GM23248 (cell line): Measurements from ENCODE around the gene PTPN1. TPM values are rescaled to one million over a fixed set of nuclear protein-coding genes. Genes with fewer than 3 reads are reported as not detected.
A peak's percentile ranks its signal among the peaks of the same experiment; 100 is the strongest.

Experiments used
- DNase-seq: peaks from one replicate; pipeline ENCODE4 v3.0.0-alpha.2; 2015
- H2AFZ ChIP-seq: fragments of 200-600 bp; sonication (generic); 2 replicates; pipeline ENCODE4 v1.6.1; 2016; ENCODE audit warnings: antibody characterized with exemption
- H3F3A ChIP-seq: fragments of 200-600 bp; sonication (generic); 2 replicates; pipeline ENCODE4 v1.6.1; 2016; ENCODE audit warnings: mild to moderate bottlenecking, antibody characterized with exemption, mixed run types; ENCODE audit not compliant: insufficient read depth
- H3K27ac ChIP-seq: fragments of 200-600 bp; sonication (generic); 2 replicates; pipeline ENCODE4 v1.5.1; 2016; ENCODE audit warnings: mild to moderate bottlenecking
- H3K27me3 ChIP-seq: fragments of 200-600 bp; sonication (generic); replicated peaks from 2 replicates; pipeline ENCODE4 v1.6.1; 2016; ENCODE audit warnings: mild to moderate bottlenecking; ENCODE audit not compliant: insufficient read depth
- H3K36me3 ChIP-seq: fragments of 200-600 bp; sonication (generic); 2 replicates; pipeline ENCODE4 v1.6.1; 2016; ENCODE audit warnings: low read depth, mild to moderate bottlenecking
- H3K4me1 ChIP-seq: fragments of 200-600 bp; sonication (generic); 2 replicates; pipeline ENCODE4 v1.6.1; 2016; ENCODE audit warnings: mild to moderate bottlenecking; ENCODE audit not compliant: insufficient read depth
- H3K4me2 ChIP-seq: fragments of 200-600 bp; sonication (generic); one replicate; pipeline ENCODE4 v1.6.1; 2016; ENCODE audit warnings: mild to moderate bottlenecking; ENCODE audit not compliant: unreplicated experiment
- H3K4me3 ChIP-seq: fragments of 200-600 bp; sonication (generic); 2 replicates; pipeline ENCODE4 v1.5.1; 2016; ENCODE audit warnings: mild to moderate bottlenecking
- H3K79me2 ChIP-seq: fragments of 200-600 bp; sonication (generic); 2 replicates; pipeline ENCODE4 v1.6.1; 2016; ENCODE audit warnings: mild to moderate bottlenecking; ENCODE audit not compliant: insufficient read depth
- H3K9ac ChIP-seq: fragments of 200-600 bp; sonication (generic); 2 replicates; pipeline ENCODE4 v1.6.1; 2016; ENCODE audit warnings: mild to moderate bottlenecking
- H3K9me2 ChIP-seq: fragments of 200-600 bp; sonication (generic); 2 replicates; pipeline ENCODE4 v1.6.1; 2016; ENCODE audit warnings: mixed run types, mild to moderate bottlenecking, moderate library complexity; ENCODE audit not compliant: insufficient read depth
- H3K9me3 ChIP-seq: fragments of 200-600 bp; sonication (generic); one replicate; pipeline ENCODE4 v1.6.1; 2017; ENCODE audit warnings: low read depth
- H4K20me1 ChIP-seq: fragments of 200-600 bp; sonication (generic); 2 replicates; pipeline ENCODE4 v1.6.0; 2016; ENCODE audit not compliant: insufficient read depth
- EZH2 ChIP-seq: fragments of 200-600 bp; sonication (generic); IDR thresholded peaks from 2 replicates; pipeline ENCODE4 v1.6.1; 2018; ENCODE audit warnings: antibody characterized with exemption, mild to moderate bottlenecking; ENCODE audit not compliant: insufficient read depth, poor library complexity, severe bottlenecking
- EZH2phosphoT487 ChIP-seq: fragments of 200-600 bp; sonication (generic); IDR thresholded peaks from 2 replicates; pipeline ENCODE4 v1.6.1; 2018; ENCODE audit warnings: antibody characterized with exemption, moderate library complexity, mild to moderate bottlenecking, low read depth; ENCODE audit not compliant: insufficient read depth
- WGBS, 2 experiments: methylation state at CpG; one replicate each; pipeline ENCODE4 v1.1.6; 2015 to 2017; ENCODE audit warnings: low lambda C conversion rate in 2 of 2, low coverage in 1 of 2; ENCODE audit errors: missing lambda C conversion rate in 2 of 2; 5-methylcytosine and 5-hydroxymethylcytosine counted together
- in situ Hi-C: fragments of 300-500 bp; cut with MboI; formaldehyde crosslinking; loops from 2 replicates; pipeline ENCODE4 v1.15.0; 2020
- polyA plus RNA-seq: library from polyadenylated mRNA; unstranded; fragments of >200 nt; fragmentation: Nextera tagmentation; extraction: Ambion mirVana; gene quantifications from 2 replicates; pipeline ENCODE4 v1.2.1, GENCODE V29; 2016
- total RNA-seq: library from RNA; depleted of rRNA; stranded (reverse); fragments of >200 nt; shearing (Covaris generic); gene quantifications from 2 replicates; pipeline ENCODE4 v1.2.3, GENCODE V29; 2014

PTPN1 gene
- total and polyA plus RNA-seq, 2 experiments from 2014 or later: 18.9 to 22.8 TPM

DNA sequence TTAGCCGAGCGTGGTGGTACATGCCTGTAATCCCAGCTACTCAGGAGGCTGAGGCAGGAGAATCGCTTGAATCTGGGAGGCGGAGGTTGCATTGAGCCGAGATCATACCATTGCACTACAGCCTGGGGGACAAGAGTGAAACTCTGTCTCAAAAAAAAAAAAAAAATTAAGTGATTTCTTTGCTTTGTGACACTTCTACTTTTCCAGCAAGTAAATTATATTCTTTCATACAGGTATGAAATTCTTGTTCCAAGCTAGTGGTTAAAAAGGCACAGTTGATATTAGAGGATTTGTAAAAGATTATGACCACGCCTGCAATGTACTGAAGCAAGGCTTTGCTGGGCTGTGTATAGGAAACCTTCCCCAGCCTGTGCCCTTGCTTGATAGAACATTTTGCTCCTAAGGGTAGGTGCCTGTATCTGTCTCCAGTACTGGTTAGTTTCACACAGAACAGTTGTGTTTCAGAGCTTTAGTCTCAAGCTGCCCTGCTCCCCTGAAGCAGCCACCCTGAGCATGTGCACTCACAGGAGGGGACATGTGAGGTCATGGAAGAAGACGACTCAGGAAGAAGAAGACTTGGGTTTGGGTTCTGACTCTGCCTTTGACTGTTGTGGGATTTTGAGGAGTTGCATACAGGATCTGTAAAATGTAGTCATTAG lies 10.2 kb downstream of the PTPN1 start:
- Histone ChIP-seq H3K27me3 (no peaks in the 10 kb centered on the region), H4K20me1 (no peaks in the 10 kb centered on the region), H3F3A (peaks cover 14% of the 10 kb centered on the region; the same call in 1 of the 2 replicates), H3K4me1 (peaks cover 67% of the 10 kb centered on the region), H3K27ac (peak overlapping the region; percentile 52), H3K4me2 (peak overlapping the region; percentile 53), H3K9me3 (no peaks in the 10 kb centered on the region), H3K9me2 (no peaks in the 10 kb centered on the region), H2AFZ (no peak overlapping the region), H3K4me3 (no peak overlapping the region), H3K79me2 (peaks cover 100% of the 10 kb centered on the region), H3K9ac (no peak overlapping the region), H3K36me3 (no peaks in the 10 kb centered on the region)
- WGBS, 2 experiments: 85 to 87% methylated on average over 7 of the region's 7 CpGs
- TF ChIP-seq EZH2phosphoT487 (no peak), EZH2 (no peak)
- in situ Hi-C loops: no loop called here
- DNase-seq: peak; percentile 44

- no peak overlapping the region for H2AFZ ChIP-seq
- H3F3A ChIP-seq: peaks cover 14% of the 10 kb centered on the region; the same call in 1 of the 2 replicates
- peak overlapping the region; percentile 52 for H3K27ac ChIP-seq
- H3K4me1 ChIP-seq: peaks cover 57% of the 10 kb centered on the region
- peak; percentile 39 for DNase-seq
- peaks cover 100% of the 10 kb centered on the region for H3K79me2 ChIP-seq
- H3K4me2 ChIP-seq: peak overlapping the region; percentile 53
- no peaks in the 10 kb centered on the region for H3K9me3 ChIP-seq
- H4K20me1 ChIP-seq: no peaks in the 10 kb centered on the region
- H3K9ac ChIP-seq: no peak overlapping the region; the same call in 1 of the 2 replicates
- TF ChIP-seq EZH2phosphoT487: no peak
- no peak for TF ChIP-seq EZH2
- in situ Hi-C loops: no loop called here
- no peaks in the 10 kb centered on the region for H3K36me3 ChIP-seq
- peak overlapping the region; percentile 32 for H3K4me3 ChIP-seq
- WGBS, 2 experiments: 96 to 99% methylated on average over 7 of the region's 7 CpGs
- H3K27me3 ChIP-seq: no peaks in the 10 kb centered on the region
- H3K9me2 ChIP-seq: no peaks in the 10 kb centered on the region
These were observed 11.3 kb downstream of the PTPN1 start for GRCh38 chr20:50521221-50522052.

DNA sequence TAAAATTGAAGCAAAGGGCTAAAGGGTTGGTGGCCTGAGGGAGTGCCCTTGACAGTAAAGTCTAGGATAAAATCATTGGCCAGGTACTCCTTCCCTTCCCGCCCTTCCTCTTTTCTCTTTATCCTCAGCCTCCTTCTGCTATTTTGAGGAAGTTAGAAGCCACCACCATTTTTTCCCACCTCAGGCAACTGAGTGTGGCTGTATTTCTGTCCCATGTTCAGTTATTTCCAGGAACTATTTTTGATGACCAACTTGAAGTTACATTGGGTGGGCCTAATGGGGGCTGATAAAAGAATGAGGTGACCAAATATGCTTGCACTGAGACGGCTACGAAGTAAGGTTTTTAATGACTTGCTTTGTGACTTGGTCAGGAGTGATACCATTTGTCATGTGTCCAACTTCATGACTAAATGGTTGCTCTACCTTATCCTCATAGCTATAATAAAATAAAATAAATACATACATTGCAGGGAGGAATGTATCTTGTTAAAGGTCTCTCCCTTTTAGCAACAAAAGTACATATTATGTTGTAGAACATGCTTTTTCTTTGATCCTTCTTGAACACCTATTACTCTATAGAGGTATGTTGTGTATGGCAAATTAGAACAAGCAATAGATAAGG lies 12.0 kb downstream of the PTPN1 start:
- H3F3A ChIP-seq: peaks cover 14% of the 10 kb centered on the region; the same call in 1 of the 2 replicates
- in situ Hi-C loops: no loop called here
- 93 to 100% methylated on average over 3 of the region's 3 CpGs for WGBS, 2 experiments
- peaks cover 100% of the 10 kb centered on the region for H3K79me2 ChIP-seq
- no peaks in the 10 kb centered on the region for H3K9me2 ChIP-seq
- no peak overlapping the region for H3K4me3 ChIP-seq
- peak overlapping the region; percentile 53 for H3K4me2 ChIP-seq
- no peak for TF ChIP-seq EZH2
- TF ChIP-seq EZH2phosphoT487: no peak
- H3K9ac ChIP-seq: no peak overlapping the region
- no peaks in the 10 kb centered on the region for H3K36me3 ChIP-seq
- no peak for DNase-seq
- no peak overlapping the region for H2AFZ ChIP-seq
- peaks cover 55% of the 10 kb centered on the region for H3K4me1 ChIP-seq
- no peaks in the 10 kb centered on the region for H3K27me3 ChIP-seq
- no peaks in the 10 kb centered on the region for H4K20me1 ChIP-seq
- H3K27ac ChIP-seq: peak overlapping the region; percentile 52
- no peaks in the 10 kb centered on the region for H3K9me3 ChIP-seq

DNA sequence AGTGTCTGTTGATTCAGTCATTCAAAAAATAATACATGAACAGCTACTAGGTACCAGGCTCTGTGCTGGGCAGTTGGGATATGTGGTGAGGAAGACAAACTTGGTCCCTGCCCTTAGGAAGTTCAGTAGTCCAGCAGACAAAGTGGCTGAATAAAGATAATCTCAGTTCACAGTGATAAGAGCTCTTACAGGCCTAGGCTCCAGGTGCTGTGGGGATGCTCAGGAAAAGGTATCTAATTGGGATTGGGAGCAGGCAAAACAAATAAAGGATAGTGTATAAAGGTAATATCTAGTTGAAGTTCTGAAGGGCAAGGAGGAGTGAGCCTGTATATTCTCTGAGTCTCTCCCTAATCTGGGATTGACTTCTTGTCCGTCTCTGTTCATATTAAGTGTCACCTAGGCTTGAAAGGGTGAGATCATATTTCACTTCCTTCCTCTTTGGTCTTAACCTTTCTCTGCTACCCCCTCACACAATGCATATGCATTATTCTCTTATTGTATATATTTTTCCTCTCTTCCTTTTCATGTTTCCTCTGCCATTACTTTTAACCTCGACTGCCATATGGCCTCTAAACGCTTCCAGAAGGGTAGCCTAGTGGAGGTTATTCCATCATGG lies 13.5 kb downstream of the PTPN1 start:
- Histone ChIP-seq H3K79me2 (peaks cover 100% of the 10 kb centered on the region), H3F3A (peaks cover 14% of the 10 kb centered on the region), H3K27ac (no peak overlapping the region), H2AFZ (no peak overlapping the region), H3K9me2 (no peaks in the 10 kb centered on the region), H3K36me3 (no peaks in the 10 kb centered on the region), H3K4me3 (no peak overlapping the region), H3K9me3 (no peaks in the 10 kb centered on the region), H3K4me1 (peaks cover 40% of the 10 kb centered on the region), H3K4me2 (no peak overlapping the region), H4K20me1 (no peaks in the 10 kb centered on the region), H3K9ac (no peak overlapping the region), H3K27me3 (no peaks in the 10 kb centered on the region)
- in situ Hi-C loops: no loop called here
- 82 to 91% methylated on average over 3 of the region's 3 CpGs for WGBS, 2 experiments
- DNase-seq: no peak
- TF ChIP-seq EZH2phosphoT487 (no peak), EZH2 (no peak)
